ENCODE data around the gene DIO1. TPM values are rescaled to one million over a fixed set of nuclear protein-coding genes. Genes with fewer than 3 reads are reported as not detected.

DIO1 gene
- polyA plus RNA-seq, 1 of the 3 experiments (the other 2 are of a cell fraction), result not detected

GRCh38 chr1:53948291-53948690 lies 54.3 kb downstream of the DIO1 start (continued):
- TF ChIP-seq IRF3 (IDR thresholded peaks at IDR 0.05; ENCODE audit: low read depth, low read length) (no peak), RXRA (IDR thresholded peaks at IDR 0.05; ENCODE audit: borderline replicate concordance, low read depth) (no peak), RCOR1 (IDR thresholded peaks at IDR 0.05; ENCODE audit: low read length) (no peak)

DNA sequence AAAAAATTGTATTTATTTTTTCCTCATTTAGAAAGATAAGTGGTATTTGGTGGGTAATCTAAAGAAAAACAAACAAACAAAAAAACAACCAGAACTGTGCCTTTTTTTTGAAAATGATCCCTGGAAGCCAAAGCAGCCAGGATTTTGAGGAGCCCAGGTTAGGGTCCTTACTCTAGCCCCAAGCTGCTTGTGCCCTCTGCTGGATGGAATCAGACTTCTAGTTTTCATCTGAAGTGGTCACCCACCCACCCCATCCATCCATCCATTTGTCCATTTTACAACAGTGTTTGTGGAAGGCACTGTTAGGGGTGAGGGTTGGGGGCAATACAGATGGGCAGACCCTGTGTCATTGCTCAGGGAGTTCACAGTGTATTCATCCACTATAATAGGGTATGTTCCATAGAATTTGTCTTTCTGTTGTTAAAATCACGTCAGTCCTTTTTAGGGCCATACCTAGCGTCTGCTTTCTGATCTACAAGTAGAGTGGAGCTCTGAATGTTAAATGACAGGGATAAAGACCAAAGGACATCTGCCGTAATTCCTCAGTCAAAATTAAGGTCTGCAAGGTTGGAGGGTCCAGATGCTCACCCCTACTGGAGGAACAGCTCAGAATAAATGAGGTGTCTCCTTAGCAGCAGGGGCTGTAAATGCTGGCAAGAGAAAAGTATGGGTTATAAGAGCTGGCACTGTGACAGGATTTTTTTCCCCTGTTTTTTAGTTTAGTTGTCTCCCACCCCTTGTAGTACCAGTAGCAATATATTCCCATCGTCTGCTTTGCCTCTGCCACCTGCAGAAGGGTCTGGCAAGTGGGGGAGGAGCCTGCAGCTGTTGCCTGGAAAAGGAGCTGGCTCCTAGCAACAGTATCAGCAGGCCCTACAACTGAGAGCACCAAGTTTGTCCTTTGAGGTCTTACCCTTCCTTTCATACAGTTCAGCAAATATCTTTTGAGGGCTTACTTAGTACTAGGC lies 55.3 kb downstream of the DIO1 start:
- Histone ChIP-seq H3K27ac (ENCODE audit: low read depth in 2 of 2, low read length in 1 of 2) (peak overlapping the region in 1 of 2 experiments; percentile 53; a peak in 1 of 4 replicates), H3K4me3 (ENCODE audit: low read depth in 2 of 2, low read length in 1 of 2) (peak overlapping the region in 1 of 2 experiments; percentile 25; a peak in 1 of 4 replicates), H3K79me2 (ENCODE audit: insufficient read depth) (peaks cover 76% of the 10 kb centered on the region), H3F3A (replicated peaks; ENCODE audit: insufficient read depth) (peaks cover 6% of the 10 kb centered on the region), H2AFZ (ENCODE audit: low read depth) (no peak overlapping the region), H3K27me3 (ENCODE audit: insufficient read depth) (no peaks in the 10 kb centered on the region), H3K9me3 (no peaks in the 10 kb centered on the region), H3K9me2 (no peaks in the 10 kb centered on the region), H3K4me2 (no peak overlapping the region), H4K20me1 (ENCODE audit: insufficient read depth) (peaks cover 18% of the 10 kb centered on the region), H3K4me1 (ENCODE audit: control insufficient read depth in 1 of 2, insufficient read depth in 2 of 2, low read depth in 1 of 2, low read length in 1 of 2) (peaks cover 11 to 40% of the 10 kb centered on the region in 2 experiments; a peak in 2 of 4 replicates), H3K9ac (no peak overlapping the region), H3K36me3 (replicated peaks in 1 of 2; ENCODE audit: control insufficient read depth in 1 of 2, insufficient read depth in 2 of 2, low read length in 1 of 2) (peaks cover 39 to 40% of the 10 kb centered on the region in 2 experiments)
- ChIA-PET POLR2A (interaction anchor here (0.9 kb wide), 1 partner anchor 10 kb away, joined by 3 read pairs; no protein-coding TSS in a partner anchor), CTCF (interaction anchor here (0.6 to 11.2 kb wide), 27 partner anchors 10 to 148 kb away, joined by 3 to 100 read pairs (median 4); partner anchors contain the start of gene YIPF1)
- DNase-seq, result peak; percentile 57
- WGBS (ENCODE audit: low lambda C conversion rate), result 98% methylated on average over 4 of the region's 4 CpGs
- no peak for TF ChIP-seq TAF1 (IDR thresholded peaks at IDR 0.05; ENCODE audit: borderline replicate concordance, low read depth, low read length)
- TF ChIP-seq FOXM1 (IDR thresholded peaks at IDR 0.05; ENCODE audit: low read depth), result no peak
- TF ChIP-seq, protein P1, sequence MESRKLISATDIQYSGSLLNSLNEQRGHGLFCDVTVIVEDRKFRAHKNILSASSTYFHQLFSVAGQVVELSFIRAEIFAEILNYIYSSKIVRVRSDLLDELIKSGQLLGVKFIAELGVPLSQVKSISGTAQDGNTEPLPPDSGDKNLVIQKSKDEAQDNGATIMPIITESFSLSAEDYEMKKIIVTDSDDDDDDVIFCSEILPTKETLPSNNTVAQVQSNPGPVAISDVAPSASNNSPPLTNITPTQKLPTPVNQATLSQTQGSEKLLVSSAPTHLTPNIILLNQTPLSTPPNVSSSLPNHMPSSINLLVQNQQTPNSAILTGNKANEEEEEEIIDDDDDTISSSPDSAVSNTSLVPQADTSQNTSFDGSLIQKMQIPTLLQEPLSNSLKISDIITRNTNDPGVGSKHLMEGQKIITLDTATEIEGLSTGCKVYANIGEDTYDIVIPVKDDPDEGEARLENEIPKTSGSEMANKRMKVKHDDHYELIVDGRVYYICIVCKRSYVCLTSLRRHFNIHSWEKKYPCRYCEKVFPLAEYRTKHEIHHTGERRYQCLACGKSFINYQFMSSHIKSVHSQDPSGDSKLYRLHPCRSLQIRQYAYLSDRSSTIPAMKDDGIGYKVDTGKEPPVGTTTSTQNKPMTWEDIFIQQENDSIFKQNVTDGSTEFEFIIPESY (IDR thresholded peaks at IDR 0.05; ENCODE audit: borderline replicate concordance, low read depth), result no peak
- TF ChIP-seq MXI1 (IDR thresholded peaks at IDR 0.05; ENCODE audit: low read depth, low read length), result no peak
- TF ChIP-seq CTCF (IDR thresholded peaks at IDR 0.05), result peak; percentile 73
- TF ChIP-seq, protein P2, sequence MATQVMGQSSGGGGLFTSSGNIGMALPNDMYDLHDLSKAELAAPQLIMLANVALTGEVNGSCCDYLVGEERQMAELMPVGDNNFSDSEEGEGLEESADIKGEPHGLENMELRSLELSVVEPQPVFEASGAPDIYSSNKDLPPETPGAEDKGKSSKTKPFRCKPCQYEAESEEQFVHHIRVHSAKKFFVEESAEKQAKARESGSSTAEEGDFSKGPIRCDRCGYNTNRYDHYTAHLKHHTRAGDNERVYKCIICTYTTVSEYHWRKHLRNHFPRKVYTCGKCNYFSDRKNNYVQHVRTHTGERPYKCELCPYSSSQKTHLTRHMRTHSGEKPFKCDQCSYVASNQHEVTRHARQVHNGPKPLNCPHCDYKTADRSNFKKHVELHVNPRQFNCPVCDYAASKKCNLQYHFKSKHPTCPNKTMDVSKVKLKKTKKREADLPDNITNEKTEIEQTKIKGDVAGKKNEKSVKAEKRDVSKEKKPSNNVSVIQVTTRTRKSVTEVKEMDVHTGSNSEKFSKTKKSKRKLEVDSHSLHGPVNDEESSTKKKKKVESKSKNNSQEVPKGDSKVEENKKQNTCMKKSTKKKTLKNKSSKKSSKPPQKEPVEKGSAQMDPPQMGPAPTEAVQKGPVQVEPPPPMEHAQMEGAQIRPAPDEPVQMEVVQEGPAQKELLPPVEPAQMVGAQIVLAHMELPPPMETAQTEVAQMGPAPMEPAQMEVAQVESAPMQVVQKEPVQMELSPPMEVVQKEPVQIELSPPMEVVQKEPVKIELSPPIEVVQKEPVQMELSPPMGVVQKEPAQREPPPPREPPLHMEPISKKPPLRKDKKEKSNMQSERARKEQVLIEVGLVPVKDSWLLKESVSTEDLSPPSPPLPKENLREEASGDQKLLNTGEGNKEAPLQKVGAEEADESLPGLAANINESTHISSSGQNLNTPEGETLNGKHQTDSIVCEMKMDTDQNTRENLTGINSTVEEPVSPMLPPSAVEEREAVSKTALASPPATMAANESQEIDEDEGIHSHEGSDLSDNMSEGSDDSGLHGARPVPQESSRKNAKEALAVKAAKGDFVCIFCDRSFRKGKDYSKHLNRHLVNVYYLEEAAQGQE (IDR thresholded peaks at IDR 0.05; ENCODE audit: low read depth, low read length), result no peak
- no peak for TF ChIP-seq EP300 (IDR thresholded peaks at IDR 0.05; ENCODE audit: borderline replicate concordance in 1 of 2, low read depth in 1 of 2, low read length in 1 of 2)
- TF ChIP-seq RAD21 (IDR thresholded peaks at IDR 0.05; ENCODE audit: low read length), result peak; percentile 75
- TF ChIP-seq SMC3 (IDR thresholded peaks at IDR 0.05; ENCODE audit: low read depth, low read length), result peak; percentile 60
- TF ChIP-seq YY1 (IDR thresholded peaks at IDR 0.05; ENCODE audit: low read depth), result no peak
- TF ChIP-seq GATA2 (CRISPR knock-in tag; IDR thresholded peaks at IDR 0.05), result no peak
- 0 out of 2 replicates have a peak, but pooled peaks have one; percentile 43 for TF ChIP-seq RFX5 (IDR thresholded peaks at IDR 0.05; ENCODE audit: low read length)

Data from SK-N-SH (cell line).